Effector CD8-positive, alpha-beta T cell (primary cell): ENCODE results near the gene OTOA.
"Not testable (repeated sequence)": the region's sequence is repeated elsewhere in the genome, so short reads cannot be mapped to it uniquely, and the experiment has no call there.

Experiments used
- DNase-seq: peaks from one replicate; lab custom pipeline; 2025; lab: John Stamatoyannopoulos, UW

OTOA gene

DNA sequence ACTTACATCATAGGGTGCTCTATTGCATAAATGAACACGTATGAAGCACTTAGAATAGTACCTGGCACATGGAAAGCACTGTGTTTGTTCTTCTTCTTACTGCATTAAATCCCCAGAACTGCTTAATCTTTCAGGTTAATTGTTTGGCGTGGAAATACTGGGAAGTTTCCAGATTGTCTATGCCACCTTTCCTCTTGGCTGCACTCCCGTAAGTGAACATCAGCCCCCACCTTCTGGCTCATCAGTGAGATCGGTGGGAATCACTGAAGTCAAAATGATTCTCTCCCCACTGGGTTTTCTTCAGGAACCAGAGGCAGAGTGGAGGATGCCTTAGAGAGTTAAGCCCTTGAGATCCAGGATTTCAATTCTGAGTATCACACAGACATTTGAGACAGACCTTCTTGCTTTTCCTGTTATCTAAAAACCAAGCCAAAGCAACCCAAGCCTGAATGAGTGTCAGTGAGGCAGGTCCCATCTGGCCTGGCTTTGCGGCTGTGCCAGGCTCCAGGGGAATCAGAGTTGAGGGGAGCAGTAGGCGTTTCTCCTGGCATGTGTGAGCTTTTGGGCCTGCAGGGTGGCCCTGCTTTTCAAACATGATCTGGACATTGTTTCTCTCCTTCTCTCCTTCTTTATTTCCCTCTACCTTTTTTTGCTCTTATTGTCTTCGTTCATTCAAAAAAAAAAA is 59.1 kb downstream of the OTOA start:
- no peak for DNase-seq

DNA sequence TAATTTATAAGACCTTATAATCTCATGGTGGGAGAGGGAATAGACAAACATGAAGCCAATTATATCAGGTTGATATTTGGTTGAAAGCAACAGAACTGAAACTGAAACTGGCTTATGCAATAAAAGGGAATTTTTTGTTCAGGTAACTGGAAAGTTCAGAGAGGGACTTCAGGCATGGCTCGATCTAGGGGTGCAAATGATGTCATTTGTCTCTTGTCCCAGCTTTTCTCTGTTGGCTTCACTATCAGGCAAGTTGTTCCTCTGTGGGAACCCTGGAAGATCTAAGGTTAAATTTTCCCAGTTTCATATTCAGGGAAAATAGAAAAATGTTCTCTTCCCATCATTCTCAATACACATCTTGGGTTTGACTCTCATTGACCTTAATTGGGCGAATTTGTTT is 59.8 kb downstream of the OTOA start:
- DNase-seq, result no peak

- DNase-seq, result no peak
These were observed 63.6 kb downstream of the OTOA start for GRCh38 chr16:21727344-21727743.

DNA sequence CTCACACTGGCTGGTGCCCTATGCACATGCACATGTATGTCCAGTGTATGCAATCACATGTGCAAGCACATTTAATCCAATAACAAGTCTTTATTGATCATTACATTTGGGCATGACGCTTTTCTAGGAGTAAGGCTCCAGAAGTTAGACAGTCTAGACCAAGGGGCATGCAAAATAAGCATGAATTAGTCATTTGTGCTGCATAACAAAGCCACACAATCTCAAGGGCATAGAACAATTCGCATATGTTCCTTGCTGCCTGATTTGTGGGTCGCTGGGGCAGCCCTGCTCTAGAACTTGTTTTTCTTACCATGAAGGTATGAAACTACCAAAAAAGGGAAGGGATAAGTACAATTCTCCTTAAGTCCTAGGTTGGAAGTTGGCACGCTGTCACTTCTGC is 67.5 kb downstream of the OTOA start:
- DNase-seq, result not testable (repeated sequence)

GRCh38 chr16:21740637-21741036 is 76.9 kb downstream of the OTOA start:
- DNase-seq, result not testable (repeated sequence)

DNA sequence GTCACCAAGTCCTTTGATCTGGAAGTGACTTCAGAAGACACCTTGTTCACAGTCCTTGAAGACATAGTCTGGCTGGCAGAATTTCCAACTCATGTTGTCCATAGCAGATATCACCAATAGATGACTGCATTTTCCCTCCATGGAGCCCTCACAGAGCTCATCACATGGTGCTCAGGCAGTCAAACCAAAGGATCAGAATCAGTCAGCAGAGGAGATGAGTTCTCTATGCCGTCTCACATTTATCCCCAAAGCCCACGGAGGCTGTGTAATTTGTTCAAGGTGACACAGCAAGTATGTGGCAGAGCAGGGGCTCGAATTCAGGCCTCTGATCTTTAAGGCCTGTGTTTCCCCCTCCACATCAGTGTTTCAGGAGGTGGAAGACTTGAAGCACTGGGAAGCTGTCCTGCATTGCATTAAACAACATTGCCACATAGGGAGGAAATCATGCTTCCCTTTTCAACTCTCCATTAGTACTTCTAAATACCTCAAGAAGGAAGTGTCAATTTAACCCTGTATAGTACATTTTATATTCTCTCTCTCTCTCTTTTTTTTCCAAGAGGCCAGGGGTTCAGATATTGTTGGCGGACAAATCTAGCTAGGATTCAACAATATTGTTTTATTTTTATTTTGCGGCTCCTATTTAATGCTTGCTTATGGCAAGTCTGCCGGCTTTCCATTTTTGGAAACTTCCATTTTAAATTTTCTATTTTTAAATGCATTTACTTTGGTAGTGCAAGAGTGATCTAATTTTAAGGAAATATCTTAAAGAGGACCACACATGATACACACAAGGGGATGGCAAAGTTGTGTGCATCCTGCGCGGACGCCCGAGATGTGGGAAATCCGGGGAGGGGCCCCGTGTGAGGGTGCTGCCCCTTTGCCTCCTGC is 92.7 kb downstream of the OTOA start:
- not testable (repeated sequence) for DNase-seq

- DNase-seq, result not testable (repeated sequence)
These were observed 93.4 kb downstream of the OTOA start for GRCh38 chr16:21757080-21757671.

GRCh38 chr16:21768280-21768679 is 104.5 kb downstream of the OTOA start:
- DNase-seq, result not testable (repeated sequence)

DNA sequence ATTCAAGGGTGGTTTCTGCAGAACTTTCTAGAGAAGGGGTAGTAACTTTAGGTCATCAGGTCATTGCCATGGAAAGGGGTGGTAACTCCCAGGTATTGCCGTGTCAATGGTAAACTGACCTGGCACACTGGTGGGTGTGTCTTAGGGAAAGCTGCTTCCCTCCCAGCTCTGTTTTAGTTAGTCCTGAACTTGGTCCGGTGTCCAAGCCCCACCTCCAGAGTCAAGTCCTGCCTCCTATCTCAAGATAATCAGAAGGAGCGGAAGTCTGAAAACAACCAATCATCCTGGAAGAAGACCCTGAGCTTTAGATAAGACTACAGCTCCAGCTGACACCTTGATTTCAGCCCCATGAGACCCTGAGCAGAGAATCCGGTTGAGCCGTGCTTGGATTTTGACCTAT is 105.0 kb downstream of the OTOA start:
- not testable (repeated sequence) for DNase-seq

DNA sequence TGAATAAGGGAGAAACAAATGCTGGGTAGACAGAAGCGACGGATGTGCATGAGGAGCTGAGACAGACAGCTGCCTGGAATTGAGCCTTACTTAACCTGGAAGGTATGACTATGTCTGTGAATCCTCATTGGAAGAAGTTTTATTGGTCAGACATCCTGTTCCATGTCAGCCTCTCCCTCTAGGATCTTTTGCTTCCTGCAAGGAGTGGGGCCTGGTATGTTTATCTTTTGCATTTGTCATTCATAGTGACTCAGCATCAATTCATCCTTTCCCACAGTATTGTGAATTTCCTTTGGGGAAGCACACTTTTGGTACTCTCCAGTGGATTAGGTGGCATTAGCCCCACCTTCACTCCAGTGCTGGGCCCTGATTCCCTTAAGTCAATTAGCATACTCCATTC is 105.5 kb downstream of the OTOA start:
- not testable (repeated sequence) for DNase-seq

- not testable (repeated sequence) for DNase-seq
These were observed 106.8 kb downstream of the OTOA start for GRCh38 chr16:21770584-21770983.

DNA sequence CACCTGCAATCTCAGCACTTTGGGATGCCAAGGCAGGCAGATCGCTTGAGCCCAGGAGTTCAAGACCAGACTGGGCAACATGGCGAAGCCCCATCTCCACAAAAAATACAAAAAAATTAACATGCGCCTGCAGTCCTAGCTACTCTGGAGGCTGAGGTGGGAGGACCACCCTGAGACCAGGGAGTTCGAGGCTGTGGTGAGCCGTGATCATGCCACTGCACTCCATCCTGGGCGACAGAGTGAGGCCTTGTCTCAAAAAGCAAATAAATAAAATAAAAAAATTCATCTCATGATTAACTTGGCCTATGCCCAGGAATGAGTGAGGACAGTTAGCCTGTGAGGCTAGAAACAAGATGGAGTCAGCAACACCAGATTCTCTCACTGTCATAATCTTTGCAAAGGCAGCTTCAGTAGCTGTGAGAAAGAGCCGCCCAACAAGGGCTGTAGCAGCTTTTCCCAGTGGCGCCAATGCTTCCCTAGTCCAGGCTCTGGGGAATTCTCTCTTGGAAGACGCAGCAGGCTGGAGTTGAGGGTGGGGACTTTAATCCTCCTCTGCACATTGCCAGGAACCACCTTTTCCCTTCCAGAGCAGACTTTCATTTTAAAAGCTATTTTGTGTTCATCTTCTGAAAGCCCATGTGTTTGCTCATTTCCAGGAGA is 108.9 kb downstream of the OTOA start:
- not testable (repeated sequence) for DNase-seq

DNA sequence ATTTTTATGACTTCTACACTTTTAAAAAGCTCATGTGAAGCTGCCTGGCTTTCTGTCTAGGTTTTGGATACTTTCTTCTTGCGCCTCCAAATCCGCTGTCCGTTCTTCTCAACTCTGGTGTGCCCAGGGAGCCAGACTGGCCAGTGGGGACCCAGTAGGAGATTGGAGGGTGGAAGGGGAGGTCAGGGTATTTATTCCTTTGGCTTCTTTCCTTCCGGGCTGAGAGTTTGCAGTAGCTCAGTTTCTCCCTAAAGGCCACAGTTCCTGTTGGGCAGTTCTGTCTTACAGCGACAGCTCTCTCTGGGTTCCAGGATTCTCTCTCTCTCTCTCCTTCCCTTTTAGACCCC is 109.4 kb downstream of the OTOA start:
- not testable (repeated sequence) for DNase-seq

- DNase-seq, result not testable (repeated sequence)
These were observed 116.8 kb downstream of the OTOA start for GRCh38 chr16:21780525-21780924.

- not testable (repeated sequence) for DNase-seq
These were observed 126.7 kb downstream of the OTOA start for GRCh38 chr16:21790506-21790905.

DNA sequence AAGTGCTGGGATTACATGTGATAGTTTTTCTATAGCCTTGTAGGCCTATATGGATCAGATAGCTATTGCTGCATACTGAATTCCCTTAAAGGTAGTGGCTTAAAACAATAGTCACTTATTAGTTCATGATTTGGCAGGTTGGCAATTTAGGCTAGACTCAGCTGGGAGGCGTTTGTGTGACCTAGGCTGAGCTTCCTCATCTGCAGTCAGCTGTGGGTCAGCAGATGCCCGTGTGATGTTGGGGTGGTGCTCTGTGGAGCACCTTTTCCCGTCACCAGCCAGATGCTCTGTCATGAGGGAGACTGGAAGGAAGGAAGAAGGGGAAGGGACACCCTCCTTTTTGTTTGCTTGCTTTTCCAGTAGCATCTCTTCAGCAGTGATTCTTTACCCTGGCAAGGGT is 129.5 kb downstream of the OTOA start:
- DNase-seq, result not testable (repeated sequence)

- not testable (repeated sequence) for DNase-seq
These were observed 134.8 kb downstream of the OTOA start for GRCh38 chr16:21798601-21799000.

- not testable (repeated sequence) for DNase-seq
These were observed 138.0 kb downstream of the OTOA start for GRCh38 chr16:21801538-21802374.

- DNase-seq, result not testable (repeated sequence)
These were observed 138.6 kb downstream of the OTOA start for GRCh38 chr16:21802375-21802663.
